Measurements from ENCODE around the gene CCDC169.
"Not testable (repeated sequence)": the region's sequence is repeated elsewhere in the genome, so short reads cannot be mapped to it uniquely, and the experiment has no call there.

Gene CCDC169

GRCh38 chr13:36313047-36313969 is 15.7 kb upstream of the CCDC169 start:
- no peak for DNase-seq (ENCODE audit: low spot score)

- DNase-seq (ENCODE audit: low spot score): no peak
Measured at GRCh38 chr13:36310417-36311108, 12.9 kb upstream of the CCDC169 start.

- no peak for DNase-seq (ENCODE audit: low spot score)
Measured at GRCh38 chr13:36302289-36302688, 4.7 kb upstream of the CCDC169 start.

- not testable (repeated sequence) for DNase-seq (ENCODE audit: low spot score)
Measured at GRCh38 chr13:36299469-36299868, 1.9 kb upstream of the CCDC169 start.

- DNase-seq (ENCODE audit: low spot score): no peak
Measured at GRCh38 chr13:36298535-36299068, 988 bp upstream of the CCDC169 start.

GRCh38 chr13:36294096-36294495 is 3.5 kb downstream of the CCDC169 start:
- no peak for DNase-seq (ENCODE audit: low spot score)

GRCh38 chr13:36293497-36293896 is 4.1 kb downstream of the CCDC169 start:
- no peak for DNase-seq (ENCODE audit: low spot score)

- DNase-seq (ENCODE audit: low spot score): no peak
Measured at GRCh38 chr13:36288794-36289391, 8.7 kb downstream of the CCDC169 start.

GRCh38 chr13:36286006-36286405 is 11.6 kb downstream of the CCDC169 start:
- DNase-seq (ENCODE audit: low spot score): no peak

GRCh38 chr13:36282821-36283432 is 14.7 kb downstream of the CCDC169 start:
- peak; percentile 58 for DNase-seq (ENCODE audit: low spot score)

- DNase-seq (ENCODE audit: low spot score): peak; percentile 25
Measured at GRCh38 chr13:36275190-36276002, 22.2 kb downstream of the CCDC169 start.

GRCh38 chr13:36273431-36273830 is 24.2 kb downstream of the CCDC169 start:
- DNase-seq (ENCODE audit: low spot score): no peak

- no peak for DNase-seq (ENCODE audit: low spot score)
Measured at GRCh38 chr13:36261976-36262375, 35.6 kb downstream of the CCDC169 start.

GRCh38 chr13:36261011-36261410 is 36.6 kb downstream of the CCDC169 start:
- no peak for DNase-seq (ENCODE audit: low spot score)

- no peak for DNase-seq (ENCODE audit: low spot score)
Measured at GRCh38 chr13:36259361-36260137, 38.1 kb downstream of the CCDC169 start.

- no peak for DNase-seq (ENCODE audit: low spot score)
Measured at GRCh38 chr13:36258831-36259230, 38.8 kb downstream of the CCDC169 start.

GRCh38 chr13:36251526-36251925 is 46.1 kb downstream of the CCDC169 start:
- DNase-seq (ENCODE audit: low spot score): peak; percentile 13

GRCh38 chr13:36251017-36251416 is 46.6 kb downstream of the CCDC169 start:
- no peak for DNase-seq (ENCODE audit: low spot score)

- DNase-seq (ENCODE audit: low spot score): no peak
Measured at GRCh38 chr13:36248700-36249099, 48.9 kb downstream of the CCDC169 start.

GRCh38 chr13:36244990-36245389 is 52.6 kb downstream of the CCDC169 start:
- no peak for DNase-seq (ENCODE audit: low spot score)

Measured in COLO829 (cell line).